Activated effector memory CD4-positive, alpha-beta T cell treated with anti-CD3 and anti-CD28 coated beads, Interleukin-2, amount 50 U/mL, for 16 hours (primary cell): ENCODE results near the gene GNPNAT1.
"Not testable (repeated sequence)": the region's sequence is repeated elsewhere in the genome, so short reads cannot be mapped to it uniquely, and the experiment has no call there.

Experiments used
- DNase-seq: peaks from one replicate; pipeline ENCODE4 v3.0.0-alpha.2; 2020

Gene GNPNAT1

DNA sequence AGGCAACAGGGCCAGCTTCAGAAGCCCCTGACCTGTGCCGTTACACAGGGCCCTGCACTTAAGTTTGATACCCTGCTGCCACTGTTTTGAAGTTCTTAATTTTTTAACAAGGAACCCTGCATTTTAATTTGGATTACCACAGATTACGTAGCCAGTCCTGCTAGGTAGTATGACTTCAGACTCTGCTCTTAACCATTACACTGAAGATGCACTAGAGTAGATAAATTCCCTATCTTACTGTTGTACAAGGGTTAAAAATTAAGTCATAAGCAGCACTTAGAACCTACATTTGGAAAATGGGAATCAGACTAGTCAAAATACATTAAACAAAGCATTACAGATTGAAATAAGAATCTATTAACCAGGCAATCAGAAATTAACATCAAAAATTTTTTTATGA is 2.3 kb downstream of the GNPNAT1 start:
- DNase-seq = no peak

DNA sequence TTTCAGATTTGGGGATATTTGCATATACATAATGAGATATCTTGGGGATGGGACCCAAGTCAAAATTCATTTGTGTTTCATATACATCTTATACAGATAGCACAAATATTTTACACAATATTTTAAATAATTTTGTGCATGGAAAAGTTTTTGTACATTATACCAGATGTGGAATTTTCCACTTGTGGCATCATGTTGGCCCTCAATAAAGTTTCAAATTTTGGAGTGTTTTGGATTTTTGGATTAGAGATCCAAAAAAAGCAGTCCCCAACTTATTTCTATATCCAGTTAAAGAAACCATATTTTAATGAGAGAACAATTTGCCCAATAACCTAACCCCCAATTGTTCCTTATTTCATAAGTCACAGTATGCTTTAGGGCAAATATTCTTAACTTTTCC is 4.5 kb downstream of the GNPNAT1 start:
- no peak for DNase-seq

DNA sequence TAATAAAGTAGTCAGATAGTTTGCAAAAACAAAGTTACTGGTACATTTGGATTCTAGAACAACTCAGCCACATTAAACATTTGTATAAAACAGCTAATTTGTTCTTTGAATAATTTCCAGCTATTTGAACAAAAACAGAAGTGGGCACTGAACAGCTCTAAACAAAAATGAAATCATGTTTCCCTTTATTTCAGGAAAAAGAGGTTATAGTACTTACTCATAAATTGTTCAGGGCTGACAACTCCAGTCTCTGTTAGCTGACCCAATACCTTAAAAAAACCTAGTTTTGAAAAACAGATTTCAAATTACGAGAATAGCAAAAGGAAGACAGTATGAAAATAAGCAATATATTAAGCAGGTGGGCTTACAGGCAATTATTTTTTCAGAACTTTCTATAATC is 8.2 kb downstream of the GNPNAT1 start:
- no peak for DNase-seq

DNA sequence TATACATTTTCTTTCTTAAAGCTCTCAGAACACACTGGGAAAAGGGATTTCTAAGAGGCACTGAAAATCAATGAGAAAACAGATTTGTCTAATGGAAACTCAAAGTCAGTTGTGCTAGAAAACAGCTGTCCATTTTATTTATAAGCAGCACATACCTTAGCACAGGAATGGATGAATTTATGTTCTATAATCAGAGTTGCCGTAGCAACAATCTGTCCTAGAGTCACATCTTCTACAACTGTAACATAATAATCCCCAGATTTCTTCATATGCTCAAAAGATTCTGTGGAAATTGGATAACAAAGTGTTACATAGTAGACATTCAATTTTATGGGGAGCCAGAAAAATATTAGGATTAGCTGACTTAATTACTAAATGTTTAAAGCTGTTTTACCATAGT is 9.8 kb downstream of the GNPNAT1 start:
- DNase-seq = no peak

DNA sequence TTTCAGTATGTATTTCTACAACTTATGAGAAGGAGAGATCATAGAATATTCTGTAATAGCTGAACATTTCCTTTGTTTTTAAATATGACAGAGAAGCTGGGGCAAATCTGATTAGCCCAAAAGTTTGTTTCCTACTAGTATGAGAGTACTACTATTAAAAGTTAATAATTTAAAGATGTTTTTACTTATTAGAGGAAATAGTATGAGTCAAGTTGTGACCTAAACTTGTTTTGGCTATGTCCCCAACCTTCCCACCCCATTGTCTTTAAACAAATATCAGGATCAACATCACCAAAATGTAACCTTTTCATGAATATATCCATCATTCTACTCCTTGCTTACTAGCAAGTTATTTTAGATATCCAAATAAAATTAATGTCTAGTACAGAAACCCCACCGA is 10.5 kb downstream of the GNPNAT1 start:
- no peak for DNase-seq

DNA sequence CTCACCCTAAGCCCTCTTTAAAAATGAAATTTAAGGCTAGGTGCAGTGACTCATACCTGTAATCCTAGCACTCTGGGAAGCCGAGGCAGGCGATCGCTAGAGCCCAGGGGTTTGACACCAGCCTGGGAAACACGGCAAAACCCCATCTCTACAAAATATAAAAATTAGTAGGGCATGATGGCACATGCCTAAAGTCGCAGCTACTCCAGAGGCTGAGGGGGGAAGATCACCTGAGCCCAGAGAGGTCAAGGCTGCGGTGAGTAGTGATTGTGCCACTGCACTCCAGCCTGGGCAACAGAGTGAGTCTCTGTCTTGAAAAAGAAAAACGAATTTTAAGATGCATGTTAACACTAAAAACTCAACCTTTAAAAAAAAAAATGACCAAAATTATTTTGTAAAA is 12.7 kb downstream of the GNPNAT1 start:
- no peak for DNase-seq

DNA sequence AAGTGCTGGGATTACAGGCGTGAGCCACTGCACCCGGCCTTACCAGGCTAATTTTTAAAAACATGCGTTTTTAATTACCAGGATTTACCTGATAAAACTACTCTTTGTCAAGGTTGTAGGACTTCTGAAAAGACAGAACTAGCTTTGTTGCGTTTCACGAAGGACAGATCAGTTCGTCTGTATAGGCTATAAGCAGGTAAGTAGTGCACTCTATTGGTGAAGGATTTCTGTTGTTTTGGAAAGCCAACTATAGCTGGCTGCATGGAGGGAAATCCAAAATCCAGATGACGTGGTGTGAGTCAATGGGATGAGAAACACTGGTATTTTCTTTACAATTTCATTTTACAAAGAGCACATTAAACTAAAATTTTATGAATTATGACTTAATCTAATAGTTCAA is 14.6 kb downstream of the GNPNAT1 start:
- DNase-seq = no peak

DNA sequence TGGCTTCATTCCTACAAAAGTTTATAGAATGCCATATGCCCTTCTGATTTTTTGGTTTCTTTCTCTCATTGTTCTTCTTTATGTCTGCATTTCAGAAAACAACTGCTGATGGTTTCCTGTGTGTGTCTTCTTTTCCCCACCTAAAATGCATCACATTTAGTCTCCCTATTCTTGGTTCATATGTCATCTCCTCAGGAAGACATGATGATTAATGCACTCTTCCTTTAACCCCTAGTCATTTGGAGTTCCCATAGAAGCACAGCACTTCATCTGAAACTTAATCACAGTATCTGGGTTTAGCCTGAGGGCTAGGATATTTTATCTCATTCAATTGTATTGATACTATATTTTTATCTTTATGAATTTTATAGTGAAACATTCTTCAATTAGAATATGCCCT is 21.5 kb downstream of the GNPNAT1 start:
- DNase-seq = no peak

DNA sequence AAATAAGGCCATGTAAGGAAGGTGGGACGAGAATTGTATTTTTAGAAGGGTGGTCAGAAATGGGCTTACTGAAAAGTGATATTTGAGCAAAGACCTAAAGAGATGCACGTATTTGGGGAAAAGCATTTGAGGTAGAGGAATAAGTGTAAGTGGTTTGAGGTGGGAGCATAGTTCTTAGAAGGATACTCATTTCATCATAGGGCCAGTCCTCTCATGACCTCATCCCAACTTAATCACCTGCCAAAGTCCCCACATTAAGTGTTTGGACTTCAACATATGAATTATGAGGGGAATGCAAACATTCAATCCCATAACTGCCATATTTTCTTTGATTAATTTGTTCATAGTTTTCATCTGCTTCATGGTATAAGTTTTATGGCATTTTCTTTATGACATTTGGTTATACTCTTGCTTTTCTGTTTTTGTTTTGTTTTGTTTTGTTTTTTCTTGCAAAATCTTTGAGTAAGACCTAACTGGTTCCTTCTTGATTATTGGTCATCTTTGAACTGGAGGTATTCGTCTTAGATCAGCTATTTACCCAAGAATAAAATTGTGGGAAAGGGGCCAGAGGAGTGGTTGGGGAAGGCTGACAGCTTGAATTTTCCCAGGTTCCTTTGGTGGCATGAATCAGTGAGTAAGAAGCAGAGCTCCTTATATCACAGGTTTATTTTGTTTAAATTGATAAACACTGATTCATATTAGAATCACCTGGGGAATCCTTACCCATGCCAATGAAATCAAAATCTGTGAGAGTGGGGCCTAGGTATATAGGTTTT is 24.2 kb downstream of the GNPNAT1 start:
- no peak for DNase-seq

DNA sequence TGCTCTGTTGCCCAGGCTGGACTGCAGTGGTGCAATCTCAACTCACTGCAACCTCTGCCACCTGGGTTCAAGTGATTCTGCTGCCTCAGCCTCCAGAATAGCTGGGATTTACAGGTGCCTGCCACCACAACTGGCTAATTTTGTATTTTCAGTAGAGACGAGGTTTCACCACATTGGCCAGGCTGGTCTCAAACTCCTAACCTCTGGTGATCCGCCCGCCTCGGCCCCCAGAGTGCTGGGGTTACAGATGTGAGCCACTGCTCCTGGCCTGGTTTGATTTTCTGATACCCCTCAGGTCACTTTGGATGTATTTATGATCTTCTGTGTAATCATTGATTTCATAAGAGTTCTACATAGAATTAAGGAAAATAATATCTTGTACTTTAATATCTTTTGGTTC is 28.5 kb downstream of the GNPNAT1 start:
- DNase-seq = not testable (repeated sequence)

DNA sequence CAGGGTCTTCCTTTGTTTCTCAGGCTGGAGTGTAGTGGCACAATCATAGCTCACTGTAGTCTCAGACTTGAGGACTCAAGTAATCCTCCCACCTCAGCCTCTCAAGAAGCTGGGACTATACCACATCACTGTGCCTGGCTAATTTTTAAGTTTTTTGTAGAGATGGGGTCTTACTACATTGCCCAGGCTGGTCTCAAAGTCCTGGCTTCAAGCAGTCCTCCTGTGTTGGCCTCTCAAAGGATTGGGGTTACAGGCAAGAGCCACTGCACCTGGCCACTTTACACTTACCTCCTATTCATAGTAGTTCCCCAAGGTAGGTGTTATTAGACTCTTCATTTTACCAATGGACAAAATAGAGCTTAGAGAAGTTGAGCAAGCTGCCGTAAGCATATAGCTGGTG is 32.3 kb downstream of the GNPNAT1 start:
- no peak for DNase-seq

DNA sequence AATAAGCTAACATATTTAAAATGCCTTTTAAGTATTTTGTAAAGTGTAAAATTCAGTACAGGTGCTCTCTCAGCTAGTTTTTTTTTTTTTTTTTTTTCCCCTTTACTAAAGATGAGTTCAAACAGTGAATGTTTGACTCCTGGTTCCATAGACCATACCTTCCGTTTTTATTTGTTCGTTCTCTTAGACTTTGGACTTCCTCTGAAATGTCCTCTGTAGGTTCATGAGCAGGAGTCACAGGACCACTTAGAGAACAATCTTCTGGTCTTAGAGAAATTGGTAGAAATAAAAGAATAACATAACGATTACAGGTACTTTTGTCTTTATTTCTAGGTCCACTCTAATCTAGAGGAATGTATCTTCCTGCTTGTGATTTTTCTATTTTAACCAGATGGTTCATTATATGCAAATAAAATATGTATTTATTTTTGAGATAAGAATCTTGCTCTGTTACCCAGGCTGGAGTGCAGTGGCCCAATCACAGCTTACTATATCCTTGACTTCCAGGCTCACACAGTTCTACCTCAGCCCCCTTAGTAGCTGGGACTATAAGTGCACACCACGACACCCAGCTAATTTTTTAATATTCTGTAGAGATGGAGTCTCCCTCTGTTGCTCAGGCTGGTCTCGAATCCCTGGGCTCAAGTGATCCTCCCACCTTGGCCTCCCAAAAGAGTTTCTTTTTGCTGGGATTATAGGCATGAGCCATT is 35.6 kb downstream of the GNPNAT1 start:
- DNase-seq = no peak

DNA sequence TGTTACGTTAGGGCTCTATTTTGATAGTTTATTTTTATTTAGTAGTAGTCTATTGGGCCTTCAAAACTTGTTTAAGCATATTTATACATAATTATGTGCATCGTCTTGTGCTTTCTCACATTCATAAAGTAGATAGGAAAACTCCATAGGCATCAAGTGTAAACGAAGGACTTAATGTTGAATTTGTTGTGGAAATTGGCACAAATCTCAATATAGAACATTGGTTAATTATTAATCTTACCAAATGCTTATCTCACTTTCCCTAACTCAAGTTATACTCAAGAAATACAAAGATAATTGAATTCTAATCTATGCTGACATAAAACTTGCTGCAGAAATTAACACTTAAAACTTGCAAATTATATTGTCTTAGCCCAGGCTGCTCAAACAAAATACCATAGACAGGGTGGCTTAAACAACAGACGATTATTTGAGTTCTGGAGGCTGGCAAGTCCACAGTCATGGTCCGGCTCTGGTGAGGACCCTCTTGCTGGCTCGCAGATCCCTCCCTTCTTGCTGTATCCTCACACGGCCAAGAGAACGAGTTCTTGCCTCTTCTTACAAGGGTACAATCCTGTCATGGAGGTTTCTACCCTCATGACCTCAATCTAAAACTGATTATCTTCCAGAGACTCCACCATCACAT is 42.6 kb downstream of the GNPNAT1 start:
- DNase-seq = no peak

DNA sequence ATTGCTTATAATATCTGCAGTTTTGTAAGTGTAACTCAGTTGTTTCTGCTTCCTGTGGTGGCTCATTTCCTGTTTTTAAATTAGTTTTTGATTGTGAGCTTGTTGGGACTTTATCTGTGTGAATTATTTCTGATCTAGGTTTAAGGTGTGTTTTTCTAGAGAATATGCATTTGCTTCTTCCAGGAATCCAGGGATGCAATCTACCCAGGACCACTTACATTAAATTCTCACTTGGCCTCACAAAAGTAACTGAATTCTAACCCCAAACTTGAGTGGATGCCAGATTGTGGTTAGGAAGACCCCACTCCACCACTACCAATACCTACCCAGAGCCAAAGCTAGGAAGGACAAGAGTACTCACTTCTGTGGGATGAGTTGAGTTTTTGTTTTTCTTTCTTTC is 49.5 kb downstream of the GNPNAT1 start:
- no peak for DNase-seq

DNA sequence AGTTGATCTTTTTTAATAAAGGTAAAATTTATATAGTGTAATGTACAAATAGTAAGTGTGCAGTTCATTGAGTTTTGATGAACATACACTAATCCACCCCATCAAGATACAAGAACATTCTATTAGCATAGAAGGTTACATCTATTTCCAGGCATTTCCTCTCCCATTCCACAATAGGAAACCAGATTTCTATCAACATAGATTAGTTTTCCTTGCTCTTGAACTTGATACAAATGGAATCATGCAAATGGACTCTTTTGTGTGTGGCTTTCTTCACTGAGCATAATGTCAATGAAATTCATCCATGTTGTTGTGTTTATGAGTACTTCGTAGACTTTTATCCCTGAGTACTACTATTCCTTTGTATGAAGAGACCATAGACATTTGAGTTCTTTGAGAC is 50.7 kb downstream of the GNPNAT1 start:
- DNase-seq = no peak

DNA sequence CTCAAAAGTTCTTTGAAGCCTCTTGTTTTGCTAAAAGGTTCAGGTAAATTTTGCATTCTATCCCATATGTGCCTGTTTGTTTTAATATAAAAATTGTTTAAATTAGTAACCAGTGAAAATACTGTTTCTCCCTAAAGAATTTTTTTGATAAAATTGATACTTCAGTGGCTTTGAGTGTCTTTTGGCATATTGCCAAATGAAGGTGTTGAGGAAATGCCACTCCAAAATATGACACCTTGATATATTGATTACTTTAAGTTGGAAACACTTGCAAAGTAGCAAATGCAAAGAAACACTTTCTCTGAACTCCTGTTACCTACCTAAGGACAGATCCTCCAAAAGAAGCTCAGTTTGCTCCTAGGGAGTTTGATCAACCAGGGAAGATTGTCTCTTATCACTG is 53.0 kb downstream of the GNPNAT1 start:
- no peak for DNase-seq

DNA sequence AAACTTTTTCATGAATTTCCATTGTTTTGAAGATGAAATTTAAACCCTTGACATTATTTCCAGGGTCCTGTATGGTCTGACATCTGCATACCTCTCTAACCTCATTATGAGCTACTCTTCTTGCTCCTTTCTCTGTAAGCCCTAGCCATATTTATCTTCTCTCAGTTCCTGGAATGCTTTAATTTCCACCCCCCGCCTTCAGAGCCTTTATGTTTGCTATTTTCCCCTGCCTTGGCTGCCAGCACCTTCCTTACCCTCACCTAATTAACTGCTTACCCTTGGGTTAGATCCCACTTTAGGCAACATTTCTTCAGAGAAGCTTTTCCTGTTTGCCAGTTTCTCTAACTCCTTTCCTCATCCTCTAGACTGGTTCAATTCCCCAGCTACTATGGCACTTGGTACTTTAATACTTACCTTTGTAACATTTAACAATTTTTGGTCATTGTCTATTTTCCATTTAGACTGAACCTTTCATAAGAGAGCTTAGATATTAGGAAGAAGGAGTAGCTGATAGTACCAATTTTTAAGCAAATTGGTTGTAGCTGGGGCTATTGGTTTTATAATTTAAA is 55.4 kb downstream of the GNPNAT1 start:
- DNase-seq = no peak

DNA sequence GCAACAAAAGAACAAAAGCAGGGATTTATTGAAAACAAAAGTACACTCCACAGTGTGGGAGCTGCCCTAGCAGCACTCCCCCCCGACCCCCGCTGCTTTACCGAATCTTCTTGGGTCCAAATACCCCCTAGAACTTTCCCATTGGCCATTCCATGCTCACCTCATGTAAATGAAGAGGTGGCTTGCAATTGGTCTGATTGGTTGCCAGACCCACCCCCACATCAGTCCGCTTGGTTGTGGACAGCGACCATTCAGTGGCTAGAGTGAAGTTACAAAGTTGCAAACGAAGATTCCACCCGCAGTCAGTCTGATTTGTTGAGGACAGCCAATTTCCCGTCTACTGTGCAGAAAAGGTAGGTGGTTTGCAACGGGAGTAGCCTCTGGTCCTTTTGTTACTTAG is 57.6 kb downstream of the GNPNAT1 start:
- DNase-seq = no peak

DNA sequence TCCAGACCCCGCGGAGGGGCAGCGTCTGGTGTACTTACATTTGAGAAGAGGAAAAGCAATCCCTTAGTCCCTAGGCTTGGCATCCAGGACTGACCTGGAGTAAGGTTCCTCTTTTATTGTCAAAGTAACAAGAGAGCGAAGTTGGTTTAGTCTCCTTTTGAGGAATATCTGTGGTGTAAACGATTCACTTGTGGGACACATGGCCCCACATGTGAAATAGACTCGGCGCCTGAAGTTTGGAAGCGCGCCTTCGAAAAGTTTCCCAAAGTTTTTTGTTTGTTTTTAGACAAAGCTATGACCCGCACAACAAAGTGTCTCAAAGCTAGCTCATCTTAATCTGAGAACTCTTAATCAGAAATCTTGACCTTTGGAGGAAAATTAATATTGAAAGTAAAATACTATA is 60.7 kb downstream of the GNPNAT1 start:
- no peak for DNase-seq

DNA sequence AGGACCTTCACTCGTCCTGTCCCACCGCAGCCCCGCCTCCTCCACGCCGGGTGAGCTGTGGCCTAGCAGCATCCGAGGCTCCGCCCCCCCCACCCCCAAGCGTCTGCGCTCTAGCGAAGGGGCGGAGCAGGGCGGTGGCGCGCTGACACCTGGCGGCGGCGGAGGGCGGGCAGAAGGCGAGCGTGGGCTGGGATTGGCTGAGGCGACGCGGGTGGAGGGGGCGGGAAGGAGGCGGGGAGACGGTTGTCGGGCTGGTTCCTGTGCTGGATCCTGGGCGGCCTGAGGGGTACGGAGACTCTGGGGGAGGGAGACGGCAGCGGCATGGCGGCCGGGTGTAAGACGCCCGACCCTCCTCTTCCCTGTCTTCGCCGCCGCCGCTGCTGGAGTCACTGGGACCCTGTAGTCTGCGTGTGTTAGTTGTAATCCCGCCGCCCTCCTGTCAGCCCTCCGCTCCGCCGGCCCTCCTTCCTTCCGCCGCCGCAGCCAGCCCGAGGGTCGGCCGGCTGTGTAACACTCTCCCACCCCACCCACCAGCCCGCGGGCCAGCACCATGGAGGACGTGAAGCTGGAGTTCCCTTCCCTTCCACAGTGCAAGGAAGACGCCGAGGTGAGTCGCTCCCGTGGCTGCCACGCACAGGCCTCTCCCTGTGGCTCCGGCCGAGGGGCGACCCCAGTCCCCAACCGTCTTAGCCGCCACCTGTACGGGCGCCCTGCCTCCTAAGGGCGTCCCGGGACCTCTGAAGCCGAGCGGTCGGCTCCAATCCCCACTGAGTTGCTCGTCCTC is 61.3 kb downstream of the GNPNAT1 start, which contains the start of gene STYX:
STYX (plus strand) TSS at position 242 of the 784 bp plus-strand sequence; CDS start at position 551, 309 bp downstream.
- peak; percentile 99 for DNase-seq

DNA sequence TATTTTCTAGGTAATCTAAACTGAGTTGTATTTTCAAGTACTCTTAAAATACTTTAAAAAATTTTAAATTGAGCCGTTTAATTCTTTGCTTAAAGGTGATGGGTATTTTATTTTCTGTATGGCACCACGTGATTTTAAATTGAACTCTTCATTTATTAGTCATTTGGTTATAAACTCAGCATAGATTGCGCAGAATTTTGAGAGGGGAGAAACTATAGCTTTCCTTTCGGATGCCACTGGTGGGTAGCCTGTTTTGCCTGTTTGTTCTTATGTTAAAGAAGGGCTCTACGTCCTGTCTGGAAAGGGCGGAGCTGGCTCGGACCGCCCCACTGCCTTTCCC is 61.9 kb downstream of the GNPNAT1 start:
- no peak for DNase-seq

DNA sequence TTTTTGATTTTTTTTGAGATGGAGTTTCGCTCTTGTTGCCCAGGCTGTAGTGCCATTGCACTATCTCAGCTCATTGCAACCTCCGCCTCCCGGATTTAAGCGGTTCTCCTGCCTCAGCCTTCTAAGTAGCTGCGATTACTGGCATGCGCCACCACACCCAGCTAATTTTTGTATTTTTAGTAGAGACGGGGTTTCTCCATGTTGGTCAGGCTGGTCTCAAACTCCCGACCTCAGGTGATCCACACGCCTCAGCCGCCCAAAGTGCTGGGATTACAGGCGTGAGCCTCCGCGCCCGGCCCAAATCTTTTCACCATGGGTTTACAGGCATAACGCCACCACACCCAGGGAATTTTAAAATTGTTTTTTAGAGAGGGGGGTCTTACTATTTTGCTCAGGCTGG is 62.4 kb downstream of the GNPNAT1 start:
- DNase-seq = not testable (repeated sequence)

DNA sequence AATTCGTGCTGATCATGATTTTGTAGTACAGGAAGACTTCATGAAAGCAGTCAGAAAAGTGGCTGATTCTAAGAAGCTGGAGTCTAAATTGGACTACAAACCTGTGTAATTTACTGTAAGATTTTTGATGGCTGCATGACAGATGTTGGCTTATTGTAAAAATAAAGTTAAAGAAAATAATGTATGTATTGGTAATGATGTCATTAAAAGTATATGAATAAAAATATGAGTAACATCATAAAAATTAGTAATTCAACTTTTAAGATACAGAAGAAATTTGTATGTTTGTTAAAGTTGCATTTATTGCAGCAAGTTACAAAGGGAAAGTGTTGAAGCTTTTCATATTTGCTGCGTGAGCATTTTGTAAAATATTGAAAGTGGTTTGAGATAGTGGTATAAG is 63.9 kb downstream of the GNPNAT1 start:
- DNase-seq = not testable (repeated sequence)
